Middle frontal gyrus (tissue), 1 donor: ENCODE results near the gene SORCS2.

ENCODE experiments used
- DNase-seq: peaks from one replicate; pipeline ENCODE4 v3.0.0-alpha.2; 2015; ENCODE audit warnings: low spot score; ENCODE audit errors: extremely low spot score

Gene SORCS2

DNA sequence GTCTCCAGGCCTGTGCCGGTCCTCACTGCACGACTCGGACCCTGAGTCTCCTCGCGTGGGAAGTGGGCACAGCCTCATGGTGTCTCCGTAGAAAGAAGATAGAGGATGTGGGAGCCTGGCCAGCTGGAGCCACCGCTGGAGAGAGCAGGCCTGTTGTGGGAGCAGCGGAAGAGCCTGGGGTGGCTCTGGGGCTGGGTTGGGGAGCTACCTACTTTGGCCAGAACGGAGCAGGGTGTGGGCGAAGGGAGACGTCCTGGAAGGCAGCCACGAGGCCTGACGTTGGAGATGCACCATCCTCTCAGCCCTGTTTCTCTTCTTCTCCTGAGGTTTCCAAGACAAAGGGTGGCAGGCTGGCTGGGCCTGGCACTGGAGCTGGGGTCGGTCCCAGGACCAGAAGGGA is 93.8 kb downstream of the SORCS2 start:
- DNase-seq, result no peak

DNA sequence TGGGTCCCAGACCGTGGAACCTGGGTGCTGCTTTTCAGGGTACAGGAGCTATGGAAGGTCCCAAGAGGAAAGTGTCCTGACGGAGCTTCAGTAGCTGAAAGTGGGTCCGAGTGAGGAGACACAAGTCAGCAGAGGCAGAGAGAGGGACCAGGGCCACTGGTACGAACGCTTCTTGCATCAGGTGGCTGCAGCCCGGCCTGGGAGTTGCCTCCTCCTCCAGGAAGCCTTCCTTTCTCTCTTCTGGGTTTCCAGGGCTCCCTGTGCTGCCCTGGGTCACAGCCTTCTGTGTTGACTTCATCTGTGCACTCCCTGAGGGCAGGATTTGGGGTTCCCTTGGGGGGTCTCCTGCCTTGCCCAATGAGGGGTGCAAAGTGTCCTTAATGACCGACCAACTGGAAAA is 94.5 kb downstream of the SORCS2 start:
- DNase-seq, result no peak

- DNase-seq, result no peak
Observed at GRCh38 chr4:7287274-7287917, 95.1 kb downstream of the SORCS2 start.

- no peak for DNase-seq
Observed at GRCh38 chr4:7287918-7288280, 95.6 kb downstream of the SORCS2 start.

GRCh38 chr4:7288751-7289523 is 96.6 kb downstream of the SORCS2 start:
- no peak for DNase-seq

DNA sequence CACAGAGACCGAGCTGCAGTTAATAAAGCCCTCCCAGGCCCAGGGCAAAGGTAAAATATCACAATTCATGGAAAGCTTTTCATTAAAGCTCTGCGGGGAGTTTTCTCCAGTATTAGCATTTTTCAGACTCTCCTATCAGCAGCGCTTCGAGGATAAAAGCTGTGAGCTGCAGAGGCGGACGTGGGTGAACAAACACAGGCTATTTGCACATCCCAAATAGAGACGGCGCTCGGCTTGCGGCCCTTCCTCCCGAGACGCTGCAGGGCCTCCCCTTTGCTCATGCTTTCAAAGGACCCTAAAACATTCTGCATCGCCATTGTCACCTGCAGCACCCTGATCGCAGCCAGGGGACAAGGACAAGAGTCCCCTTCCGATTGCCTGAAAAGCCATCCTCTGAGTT is 97.3 kb downstream of the SORCS2 start:
- no peak for DNase-seq

DNA sequence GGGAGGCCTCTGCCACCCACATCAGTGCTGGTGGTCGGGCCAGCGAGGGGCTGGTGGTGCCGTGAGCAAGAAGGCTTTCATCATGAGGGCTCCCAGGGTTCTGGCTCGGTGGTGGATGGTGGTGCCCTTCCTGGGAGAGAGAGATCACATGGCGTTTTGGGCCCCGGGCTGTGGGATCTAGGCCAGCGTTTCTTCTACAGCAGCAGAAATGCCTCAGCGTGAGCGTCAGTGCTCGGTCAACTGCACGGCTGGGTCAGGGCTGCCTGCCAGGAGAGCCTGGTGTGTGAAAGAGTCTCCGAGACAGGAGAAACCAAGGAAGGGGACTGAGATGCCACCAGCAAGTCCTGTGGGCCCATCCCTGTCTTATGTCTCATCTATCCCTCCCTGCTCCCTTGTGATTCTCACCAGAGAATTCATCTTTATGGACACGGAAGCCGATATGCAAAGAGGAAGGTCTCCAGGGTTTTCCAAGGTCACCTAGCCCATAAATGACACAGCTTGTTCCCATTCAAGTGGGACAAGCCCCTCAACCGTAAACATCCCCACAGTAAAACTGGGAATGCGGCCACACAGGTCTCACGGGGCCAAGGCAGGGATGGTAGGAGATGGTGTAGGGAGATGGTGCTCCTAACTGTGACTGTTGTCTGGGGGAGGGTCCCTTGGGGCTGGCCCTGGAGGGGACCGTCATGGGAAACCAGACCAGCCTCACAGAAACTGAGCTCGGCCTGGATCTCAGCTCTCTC is 99.2 kb downstream of the SORCS2 start:
- no peak for DNase-seq

GRCh38 chr4:7293703-7294102 is 101.4 kb downstream of the SORCS2 start:
- DNase-seq, result no peak

DNA sequence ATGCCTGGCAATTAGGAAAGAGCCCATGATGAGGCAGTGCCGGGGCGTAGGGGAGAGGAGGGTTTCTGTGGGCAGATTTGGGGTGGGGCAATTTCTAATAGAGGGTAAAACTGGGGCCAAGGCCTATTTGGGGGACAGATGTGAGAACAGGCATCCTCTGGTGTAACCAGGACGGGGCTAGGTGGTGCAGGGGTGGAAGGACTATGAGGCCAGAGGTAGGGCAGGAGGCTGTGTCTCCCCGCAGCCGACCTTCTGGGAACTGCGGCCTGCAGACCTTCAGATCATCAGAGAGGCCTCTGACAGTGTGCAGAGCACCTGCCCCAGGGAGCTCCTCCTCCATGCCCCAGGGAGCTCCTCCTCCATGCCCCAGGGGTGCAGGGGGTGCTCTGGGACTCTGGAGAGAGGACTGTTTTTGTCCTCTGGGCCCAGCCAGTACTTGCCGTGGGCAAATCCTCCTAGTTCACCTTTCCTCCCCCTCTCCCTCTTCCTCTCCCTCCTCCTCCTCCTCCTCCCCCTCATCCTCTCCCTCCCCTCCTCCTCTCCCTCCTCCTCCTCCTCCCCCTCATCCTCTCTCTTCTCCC is 101.9 kb downstream of the SORCS2 start:
- DNase-seq, result no peak

DNA sequence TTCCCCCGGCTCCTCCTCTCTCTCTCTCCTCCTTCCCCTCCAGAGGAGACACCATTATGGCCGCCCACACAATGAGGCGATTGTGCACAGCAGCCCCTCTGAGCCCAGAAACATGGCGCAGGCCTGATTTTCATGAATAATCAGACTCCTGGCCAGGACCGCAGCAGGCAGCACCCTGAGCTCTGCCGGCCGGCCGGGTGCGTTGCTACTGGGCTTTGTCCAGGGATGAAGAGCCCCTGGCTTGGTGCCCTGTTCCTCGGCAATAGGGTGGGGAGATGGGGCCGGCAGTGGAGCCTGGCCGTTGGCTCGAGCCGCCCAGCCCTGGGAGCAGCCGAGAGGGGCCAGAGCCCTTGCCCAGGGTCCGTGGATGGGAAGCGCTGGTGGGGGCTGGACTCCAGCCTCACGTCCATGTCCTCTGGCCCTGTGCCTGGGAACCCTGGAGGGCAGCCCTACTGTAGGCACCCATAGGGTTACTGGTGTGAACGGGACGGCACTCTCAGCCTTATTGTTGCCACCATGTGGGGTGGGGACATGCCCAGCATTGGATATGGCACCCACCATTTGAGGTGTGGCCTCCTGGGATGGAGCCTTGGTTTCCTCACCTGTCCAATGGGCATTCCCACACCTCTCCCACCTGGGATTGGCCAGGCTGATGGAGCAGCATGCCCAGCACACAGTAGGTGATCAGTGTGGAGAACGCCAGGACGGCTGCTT is 103.0 kb downstream of the SORCS2 start:
- peak; percentile 71 for DNase-seq

DNA sequence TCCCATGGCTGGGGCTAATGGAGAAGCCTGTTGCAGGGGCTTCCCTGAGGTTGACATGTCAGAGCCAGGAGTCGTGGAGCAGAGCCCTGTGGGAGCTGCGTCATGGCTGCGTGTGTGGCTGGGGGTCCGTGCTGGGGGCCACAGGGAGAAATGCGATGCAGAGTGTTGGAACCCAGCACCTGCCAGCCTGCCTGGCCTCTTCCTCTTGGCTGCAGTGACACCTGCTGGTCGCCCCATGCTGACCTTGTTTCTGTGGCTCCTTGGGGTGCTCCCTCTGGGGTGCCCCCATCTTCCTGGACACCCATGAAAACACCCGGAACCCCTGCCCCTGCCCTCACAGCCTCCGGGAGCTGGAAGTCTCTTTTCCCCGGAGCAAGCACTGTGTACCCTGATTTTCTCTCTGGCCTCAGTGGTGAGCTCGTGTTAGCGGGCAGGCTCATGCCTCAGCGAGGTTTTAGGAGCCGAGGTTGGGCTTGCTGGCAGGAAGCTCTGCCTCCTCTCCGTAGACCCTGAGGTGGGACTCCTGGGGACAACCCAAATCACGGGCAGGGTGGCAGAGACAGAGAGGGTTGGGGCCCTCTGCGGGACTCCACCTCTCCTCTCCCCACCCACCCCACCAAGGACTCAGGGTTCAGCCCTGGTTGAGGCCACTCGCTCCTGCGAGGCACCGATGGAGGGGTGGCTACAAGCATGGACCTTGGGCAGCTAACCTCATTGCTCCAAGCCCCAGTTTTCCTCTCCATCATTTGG is 103.7 kb downstream of the SORCS2 start:
- DNase-seq, result no peak

GRCh38 chr4:7296661-7297335 is 104.5 kb downstream of the SORCS2 start:
- no peak for DNase-seq

- DNase-seq, result no peak
Observed at GRCh38 chr4:7297374-7297773, 105.0 kb downstream of the SORCS2 start.

DNA sequence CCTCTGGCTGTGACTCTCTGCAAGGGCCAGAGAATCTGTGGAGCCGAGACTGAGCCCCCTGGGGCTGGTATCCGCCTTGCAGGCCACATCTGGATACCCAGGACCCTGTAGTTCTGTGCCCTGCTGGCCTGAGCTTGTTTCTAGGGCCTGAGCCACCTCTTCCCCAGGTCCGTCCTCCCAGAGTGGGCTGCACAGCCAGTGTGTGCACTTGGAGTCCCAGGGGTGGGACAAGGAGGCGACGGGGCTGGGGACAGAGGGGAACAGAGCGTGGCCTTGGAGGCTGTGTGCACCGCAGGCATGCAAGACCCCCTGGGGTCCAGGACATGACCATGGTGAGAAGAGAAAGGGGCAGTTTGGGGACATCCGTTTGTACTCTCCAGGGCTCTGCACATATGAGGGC is 105.5 kb downstream of the SORCS2 start:
- DNase-seq, result no peak

- DNase-seq, result no peak
Observed at GRCh38 chr4:7298619-7299009, 106.3 kb downstream of the SORCS2 start.

DNA sequence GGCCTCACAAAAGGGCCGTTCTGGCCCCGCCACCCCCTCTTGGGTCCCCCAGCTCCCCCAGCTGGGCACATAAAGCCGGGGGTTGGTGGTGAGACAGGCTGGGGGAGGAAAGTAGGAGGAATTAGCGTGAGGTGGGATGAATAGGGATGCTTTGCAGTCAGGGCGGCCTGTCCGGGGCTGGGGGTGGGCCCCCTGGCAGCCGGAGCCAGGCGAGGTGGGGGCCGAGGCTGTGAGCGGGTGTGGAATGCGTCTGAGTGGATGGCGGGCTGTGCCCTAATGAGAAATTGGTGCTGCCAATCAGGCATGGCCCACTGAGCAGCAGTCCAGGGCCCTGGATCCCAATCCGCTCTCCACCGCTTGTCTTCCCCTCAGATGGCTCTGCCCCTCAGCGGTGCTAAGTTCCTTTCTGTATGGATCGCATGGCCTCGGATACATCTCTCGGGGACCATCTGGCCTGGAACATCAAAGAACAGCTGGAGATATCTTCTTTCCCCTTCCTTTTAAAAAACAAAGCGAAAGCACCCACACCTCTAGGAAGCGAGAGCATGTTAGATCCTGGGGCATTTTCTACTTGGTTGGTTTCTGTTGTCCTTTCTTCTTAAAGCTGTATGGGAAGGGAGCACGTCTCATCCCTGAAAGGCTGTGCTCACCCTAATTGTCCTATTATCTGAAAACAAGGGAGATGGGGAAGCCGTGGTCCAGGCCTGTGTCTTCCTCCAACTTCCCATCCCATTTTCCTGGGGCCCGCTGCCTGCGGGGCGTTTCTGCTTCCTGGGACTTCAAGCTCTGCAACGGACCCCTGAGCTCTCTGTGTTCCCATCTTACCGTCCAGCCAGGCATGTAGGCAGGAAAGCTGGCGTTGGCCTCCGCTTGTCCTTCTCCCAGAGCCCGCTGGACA is 106.9 kb downstream of the SORCS2 start:
- no peak for DNase-seq

DNA sequence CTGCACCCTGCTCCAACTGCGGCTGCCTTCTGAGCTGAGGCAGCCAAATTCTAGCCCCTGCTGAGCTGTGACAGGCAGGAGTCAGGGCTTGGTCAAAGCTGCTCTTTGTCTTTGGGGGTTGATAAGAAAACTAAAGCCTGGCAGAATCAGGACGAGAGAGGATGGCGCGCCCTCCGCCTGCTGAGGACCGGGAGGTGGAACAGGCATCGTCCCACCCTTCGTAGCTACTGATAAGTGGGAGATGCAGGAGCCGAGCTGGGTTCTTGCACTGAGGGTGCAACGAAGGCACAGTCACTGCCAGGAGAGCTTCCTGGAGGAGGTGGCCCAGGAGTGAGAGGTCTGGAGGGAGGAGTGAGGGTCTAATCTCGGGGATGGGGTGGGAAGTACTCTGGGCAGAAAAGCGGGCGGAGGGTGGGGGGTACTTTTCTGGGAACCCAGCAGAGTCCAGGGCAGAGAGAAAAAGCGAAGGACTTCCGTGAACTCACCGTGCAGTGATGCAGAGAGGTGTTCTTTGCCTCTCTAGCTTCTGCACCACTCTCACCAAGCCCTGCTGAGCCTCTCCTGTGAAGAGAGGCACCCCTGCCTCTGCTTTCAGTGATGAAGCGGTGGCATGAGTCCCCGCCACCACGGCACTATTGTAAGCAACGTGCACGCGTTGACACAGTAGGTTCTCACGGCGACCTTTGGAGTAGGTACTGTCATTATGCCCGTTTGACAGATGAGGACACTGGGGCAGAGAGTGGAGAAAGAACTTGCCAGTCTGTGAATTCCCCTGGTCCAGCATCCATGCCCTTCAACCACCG is 107.8 kb downstream of the SORCS2 start:
- DNase-seq, result no peak

- no peak for DNase-seq
Observed at GRCh38 chr4:7300711-7301095, 108.4 kb downstream of the SORCS2 start.
